GM18526 (cell line): ENCODE data around the gene KRTAP10-7.
"Not testable (repeated sequence)": the region's sequence is repeated elsewhere in the genome, so short reads cannot be mapped to it uniquely, and the experiment has no call there.

Experiments
- POLR2A ChIP-seq: IDR thresholded peaks from 3 replicates; pipeline ENCODE4 v1.6.1; 2011; ENCODE audit not compliant: insufficient read length; ENCODE audit errors: extremely low read depth

The KRTAP10-7 gene

DNA sequence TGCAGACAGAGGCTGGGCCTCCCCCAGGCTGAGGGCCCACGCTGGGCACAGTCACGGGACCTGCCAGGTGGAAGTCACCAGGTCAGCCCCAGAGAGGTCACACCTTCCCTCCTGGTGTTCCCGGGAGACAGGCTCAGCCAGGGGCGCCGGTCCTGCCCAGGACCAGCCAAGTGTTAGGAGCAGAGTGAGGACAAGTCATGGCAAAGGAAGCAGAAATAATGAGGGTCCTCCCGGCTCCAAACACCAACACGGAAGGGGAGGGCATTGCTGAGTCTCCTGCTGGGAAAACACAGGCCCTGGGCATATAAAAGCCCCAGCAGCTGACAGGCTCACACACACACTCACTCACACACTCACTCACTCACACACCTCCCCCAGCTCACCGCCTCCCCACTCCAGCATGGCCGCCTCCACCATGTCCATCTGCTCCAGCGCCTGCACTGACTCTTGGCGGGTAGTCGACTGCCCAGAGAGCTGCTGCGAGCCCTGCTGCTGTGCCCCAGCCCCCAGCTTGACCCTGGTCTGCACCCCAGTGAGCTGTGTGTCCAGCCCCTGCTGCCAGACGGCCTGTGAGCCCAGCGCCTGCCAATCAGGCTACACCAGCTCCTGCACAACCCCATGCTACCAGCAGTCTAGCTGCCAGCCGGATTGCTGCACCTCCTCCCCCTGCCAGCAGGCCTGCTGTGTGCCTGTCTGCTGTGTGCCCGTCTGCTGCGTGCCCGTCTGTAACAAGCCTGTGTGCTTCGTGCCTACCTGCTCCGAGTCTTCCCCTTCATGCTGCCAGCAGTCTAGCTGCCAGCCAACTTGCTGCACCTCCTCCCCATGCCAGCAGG is 36.8 kb downstream of the KRTAP10-7 start, which contains the start of gene KRTAP10-10:
TSS of gene KRTAP10-10 (plus strand) at position 339 of the 833 bp plus-strand sequence. CDS start at position 401, 62 bp downstream.
- TF ChIP-seq POLR2A = no peak

DNA sequence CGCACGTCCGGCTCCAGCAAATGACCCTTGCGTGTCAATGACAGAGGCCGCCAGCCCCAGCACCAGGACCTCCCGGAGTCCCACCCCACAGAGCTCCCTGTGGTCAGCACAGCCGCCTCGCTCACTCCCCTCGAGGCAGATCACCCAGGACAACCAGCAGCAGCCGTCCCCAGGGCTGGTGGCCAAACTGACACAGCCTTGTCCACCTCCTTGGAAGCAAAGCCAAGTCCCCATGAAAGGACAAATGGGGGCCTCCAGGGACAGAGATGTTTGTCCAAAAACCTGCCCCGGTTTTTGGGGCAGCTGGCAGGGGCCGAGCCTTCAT is 38.9 kb downstream of the KRTAP10-7 start:
- TF ChIP-seq POLR2A = no peak

DNA sequence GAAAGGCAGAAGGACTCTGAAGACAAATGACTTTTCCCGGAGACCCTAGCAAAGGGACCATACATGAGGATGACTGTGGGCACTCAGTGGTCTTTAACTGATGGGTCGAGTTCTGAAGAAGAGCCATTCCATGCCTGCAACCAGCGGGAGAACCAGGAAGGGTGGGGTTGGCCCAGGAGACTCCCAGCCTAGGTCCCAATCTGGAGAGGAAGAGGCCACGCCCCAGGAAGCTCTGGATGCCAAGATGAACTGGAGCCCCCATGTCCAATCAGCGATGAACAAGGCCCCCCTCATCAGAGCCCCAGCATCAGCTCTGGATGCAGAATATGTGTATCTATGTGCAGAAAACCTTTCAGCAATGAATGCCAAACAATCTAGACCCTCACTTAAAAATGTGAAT is 40.4 kb downstream of the KRTAP10-7 start:
- no peak for TF ChIP-seq POLR2A

DNA sequence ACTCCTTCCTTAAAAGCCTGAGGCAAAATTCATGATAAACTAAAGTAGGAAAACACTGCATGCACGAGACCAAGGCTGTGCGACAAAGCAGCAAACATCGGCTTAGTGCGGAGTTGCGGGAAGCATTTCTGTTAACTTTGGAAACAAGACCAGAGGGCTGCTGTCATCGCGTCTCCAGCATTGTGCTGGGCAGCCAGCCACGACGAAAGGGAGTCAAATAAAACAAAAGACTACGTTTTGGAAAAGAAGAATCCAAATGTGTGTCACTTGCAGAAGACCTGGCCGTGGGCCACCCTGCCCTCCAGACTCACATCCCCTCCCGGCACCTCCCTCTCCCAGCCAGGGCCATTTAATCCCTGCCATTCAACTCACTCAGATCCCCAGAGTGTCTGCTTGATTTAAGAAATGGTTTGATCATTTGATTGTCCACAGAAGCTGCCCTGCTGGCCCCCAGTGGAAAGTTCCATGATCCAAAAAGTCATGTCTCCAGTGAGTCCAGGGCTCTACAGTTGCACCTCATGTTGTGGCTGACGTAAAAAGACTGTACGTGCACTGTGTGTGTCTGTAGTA is 43.4 kb downstream of the KRTAP10-7 start:
- TF ChIP-seq POLR2A = no peak

DNA sequence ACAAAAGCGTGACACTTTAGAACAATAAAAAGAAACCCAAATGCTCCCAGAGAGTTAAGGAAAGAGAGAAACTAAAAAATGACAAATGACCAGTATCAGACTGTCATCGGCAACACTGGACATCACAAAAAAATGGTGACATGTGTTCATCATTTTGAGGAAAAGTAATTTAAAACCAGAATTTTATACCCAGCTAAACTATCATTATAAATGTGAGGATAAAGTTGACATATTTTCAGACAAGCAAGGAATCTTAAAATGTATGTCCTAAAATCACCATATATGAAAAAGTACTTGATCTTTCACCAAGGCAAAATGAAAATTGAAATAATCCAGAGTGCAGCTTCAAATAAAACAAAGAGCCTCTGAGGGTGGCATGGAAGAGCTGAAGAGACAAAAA is 44.5 kb downstream of the KRTAP10-7 start:
- TF ChIP-seq POLR2A = no peak

DNA sequence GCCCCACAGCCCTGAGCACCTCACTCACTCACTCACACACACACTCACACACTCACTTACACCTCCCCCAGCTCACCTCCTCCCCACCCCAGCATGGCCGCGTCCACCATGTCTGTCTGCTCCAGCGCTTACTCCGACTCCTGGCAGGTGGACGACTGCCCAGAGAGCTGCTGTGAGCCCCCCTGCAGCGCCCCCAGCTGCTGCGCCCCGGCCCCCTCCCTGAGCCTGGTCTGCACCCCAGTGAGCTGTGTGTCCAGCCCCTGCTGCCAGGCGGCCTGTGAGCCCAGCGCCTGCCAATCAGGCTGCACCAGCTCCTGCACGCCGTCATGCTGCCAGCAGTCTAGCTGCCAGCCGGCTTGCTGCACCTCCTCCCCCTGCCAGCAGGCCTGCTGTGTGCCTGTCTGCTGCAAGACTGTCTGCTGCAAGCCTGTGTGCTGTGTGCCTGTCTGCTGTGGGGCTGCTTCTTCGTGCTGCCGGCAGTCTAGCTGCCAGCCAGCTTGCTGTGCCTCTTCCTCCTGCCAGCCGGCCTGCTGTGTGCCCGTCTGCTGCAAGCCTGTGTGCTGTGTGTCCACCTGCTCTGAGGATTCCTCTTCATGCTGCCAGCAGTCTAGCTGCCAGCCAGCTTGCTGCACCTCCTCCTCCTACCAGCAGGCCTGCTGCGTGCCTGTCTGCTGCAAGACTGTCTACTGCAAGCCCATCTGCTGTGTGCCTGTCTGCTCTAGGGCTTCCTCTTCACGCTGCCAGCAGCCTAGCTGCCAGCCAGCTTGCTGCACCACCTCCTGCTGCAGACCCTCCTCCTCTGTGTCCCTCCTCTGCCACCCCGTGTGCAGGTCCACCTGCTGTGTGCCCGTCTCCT is 46.2 kb downstream of the KRTAP10-7 start, which contains the start of gene KRTAP10-11:
TSS of gene KRTAP10-11 (plus strand) at position 49 of the 856 bp plus-strand sequence. CDS start at position 94, 45 bp downstream.
- TF ChIP-seq POLR2A = not testable (repeated sequence)

DNA sequence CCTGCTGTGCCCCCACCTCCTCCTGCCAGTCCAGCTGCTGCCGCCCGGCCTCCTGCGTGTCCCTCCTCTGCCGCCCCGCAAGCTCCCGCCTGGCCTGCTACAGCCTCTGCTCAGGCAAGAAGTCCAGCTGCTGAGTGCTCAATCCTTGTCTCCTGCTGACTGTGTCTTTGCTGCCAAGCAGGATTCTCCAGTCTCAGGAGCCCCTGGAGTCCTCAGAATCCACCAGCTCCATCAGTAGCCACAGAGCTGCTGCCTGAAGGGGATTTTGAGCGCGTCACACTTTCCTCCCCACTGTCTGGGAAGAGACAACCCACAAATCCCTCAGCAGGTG is 46.8 kb downstream of the KRTAP10-7 start:
- no peak for TF ChIP-seq POLR2A

DNA sequence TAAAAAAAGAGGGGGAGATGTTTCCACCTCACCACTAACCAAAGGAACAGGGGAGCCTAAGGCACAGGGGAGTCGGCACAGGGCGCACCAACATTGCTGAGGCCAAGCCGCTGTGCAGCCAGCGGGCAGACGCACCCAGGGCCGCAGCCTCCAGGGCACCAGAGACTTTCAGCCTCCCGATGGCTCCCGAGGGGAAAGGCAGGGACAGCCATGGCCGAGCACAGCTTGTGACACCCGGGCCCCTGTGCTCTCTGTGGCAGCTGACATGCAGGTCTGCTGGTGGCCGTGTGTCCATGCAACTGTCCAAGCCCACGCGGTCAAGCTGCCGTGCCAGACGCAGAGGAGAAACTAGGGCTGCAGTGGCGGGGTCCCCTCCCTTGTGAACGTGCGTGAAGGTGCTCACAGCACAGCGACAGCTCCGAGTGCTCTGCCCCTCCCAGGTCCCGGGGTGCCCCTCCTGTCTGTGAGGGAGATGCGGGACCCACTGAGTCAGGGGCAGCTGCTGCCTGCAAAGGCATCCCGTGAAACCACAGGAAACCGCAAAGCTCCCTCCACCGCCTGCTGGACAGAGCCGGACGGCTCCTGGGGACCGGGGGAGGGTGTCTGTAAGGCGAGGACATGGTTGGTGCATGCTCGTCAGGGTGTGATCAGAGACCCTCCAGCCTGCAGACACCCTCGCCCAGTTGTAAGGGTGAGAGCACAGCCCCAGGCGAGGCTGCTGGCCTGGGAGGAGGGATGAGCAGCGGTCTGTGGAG is 48.3 kb downstream of the KRTAP10-7 start:
- no peak for TF ChIP-seq POLR2A

DNA sequence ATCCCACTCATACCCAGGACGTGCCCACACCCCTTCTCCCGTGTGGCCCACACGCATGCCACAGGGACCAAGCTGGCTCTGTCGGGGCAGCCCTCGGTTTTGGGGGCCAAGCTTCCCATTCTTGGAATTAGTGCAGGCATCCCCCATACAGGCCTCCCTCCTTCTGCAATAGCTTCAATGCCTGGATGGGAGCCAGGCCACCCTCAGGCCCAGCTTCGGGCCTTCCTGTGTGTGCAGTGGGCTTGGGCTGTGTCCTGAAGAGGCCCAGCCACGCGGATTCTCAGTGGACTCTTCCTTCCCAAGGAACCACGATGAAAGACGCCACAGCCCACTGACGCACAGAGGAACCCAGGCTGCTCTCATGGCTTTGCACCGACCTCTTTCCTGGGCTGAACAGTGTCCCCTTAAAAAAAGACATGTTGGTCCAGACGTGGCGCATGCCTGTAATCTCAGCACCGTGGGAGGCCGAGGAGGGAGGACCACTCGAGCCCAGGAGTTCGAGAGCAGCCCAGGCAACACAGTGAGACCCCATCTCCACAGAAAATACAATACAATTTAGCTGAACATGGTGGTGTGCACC is 49.2 kb downstream of the KRTAP10-7 start:
- no peak for TF ChIP-seq POLR2A

DNA sequence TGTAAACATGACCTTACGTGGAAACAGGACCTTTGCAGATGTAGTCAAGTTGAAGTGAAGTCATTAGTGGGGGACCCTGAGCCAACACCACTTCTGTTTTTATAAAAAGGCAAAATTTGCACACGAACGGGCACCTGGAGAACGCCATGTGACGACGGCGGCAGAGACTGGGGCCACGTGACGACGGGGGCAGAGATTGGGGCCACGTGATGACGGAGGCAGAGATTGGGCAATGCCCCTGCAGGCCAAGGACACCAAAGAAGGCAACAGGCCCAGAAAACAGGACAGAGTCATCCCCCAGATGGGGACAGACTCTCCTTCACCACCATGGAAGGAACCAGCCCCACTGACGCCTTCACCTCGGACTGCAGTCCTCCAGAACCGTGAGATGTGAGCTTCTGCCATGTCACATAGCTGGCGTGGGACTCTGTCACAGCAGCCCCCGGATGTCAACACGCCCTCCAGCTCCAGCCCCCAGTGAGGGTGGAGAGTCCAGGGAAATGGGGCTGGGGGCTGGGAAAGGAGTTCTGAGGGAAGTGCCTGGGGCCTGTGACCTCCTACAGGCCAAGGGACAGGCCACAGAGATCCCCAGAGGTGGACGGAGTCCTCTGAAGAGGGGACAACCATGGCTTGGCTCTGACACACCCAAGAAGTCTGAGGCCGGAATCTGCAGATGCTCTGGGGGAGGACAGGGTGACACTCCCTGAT is 50.0 kb downstream of the KRTAP10-7 start:
- TF ChIP-seq POLR2A = no peak

DNA sequence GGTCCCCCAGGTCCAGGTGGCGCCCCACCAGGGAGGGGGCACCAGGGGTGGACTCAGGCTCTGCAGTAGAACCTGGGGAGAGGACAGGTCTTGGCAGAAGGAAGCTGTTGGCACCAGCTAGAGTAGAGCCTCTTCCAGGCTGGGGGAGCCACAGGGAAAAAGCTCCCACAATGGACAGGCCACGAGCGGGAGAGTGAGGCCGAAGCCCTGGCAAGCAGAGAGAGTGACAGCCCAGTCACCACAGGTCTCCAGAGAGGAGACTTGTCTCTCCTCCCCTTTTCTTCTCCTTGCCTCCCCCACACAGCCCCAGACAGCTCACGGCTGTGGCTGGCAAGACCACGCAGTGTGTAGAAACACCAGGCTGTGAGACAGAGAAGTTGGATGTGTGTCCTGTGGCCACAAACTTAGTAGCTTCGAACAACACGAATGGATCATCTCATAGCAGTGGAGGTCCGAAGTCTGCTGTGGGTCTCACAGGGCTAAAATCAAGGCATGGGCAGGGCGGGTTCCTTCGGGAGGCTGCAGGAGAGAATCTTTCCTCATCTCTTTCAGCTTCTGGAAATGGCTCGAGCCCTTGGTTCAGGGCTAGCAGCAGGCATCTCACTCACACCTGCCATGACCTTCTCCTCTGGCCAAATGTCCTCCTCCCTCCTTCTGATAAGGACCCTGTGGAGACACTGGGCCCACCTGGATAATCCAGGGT is 50.7 kb downstream of the KRTAP10-7 start:
- TF ChIP-seq POLR2A = no peak
